ENCODE results near the gene FGF18.

The FGF18 gene

GRCh38 chr5:171462136-171462927 lies 42.9 kb downstream of the FGF18 start:
- H3K27ac ChIP-seq, result no peak overlapping the region
- no peak for TF ChIP-seq CTCF (conservative IDR thresholded peaks at IDR 0.05)

- H3K27ac ChIP-seq, result no peak overlapping the region
- TF ChIP-seq CTCF (conservative IDR thresholded peaks at IDR 0.05), result no peak
Observed at GRCh38 chr5:171462928-171463861, 43.7 kb downstream of the FGF18 start.

GRCh38 chr5:171463862-171464229 lies 44.4 kb downstream of the FGF18 start:
- TF ChIP-seq CTCF (conservative IDR thresholded peaks at IDR 0.05), result no peak
- H3K27ac ChIP-seq, result no peak overlapping the region

GRCh38 chr5:171464829-171465228 lies 45.4 kb downstream of the FGF18 start:
- TF ChIP-seq CTCF (conservative IDR thresholded peaks at IDR 0.05), result no peak
- no peak overlapping the region for H3K27ac ChIP-seq

- no peak overlapping the region for H3K27ac ChIP-seq
- TF ChIP-seq CTCF (conservative IDR thresholded peaks at IDR 0.05), result no peak
Observed at GRCh38 chr5:171467107-171467506, 47.7 kb downstream of the FGF18 start.

GRCh38 chr5:171469326-171469725 lies 49.9 kb downstream of the FGF18 start:
- TF ChIP-seq CTCF (conservative IDR thresholded peaks at IDR 0.05), result no peak
- H3K27ac ChIP-seq, result no peak overlapping the region

- no peak for TF ChIP-seq CTCF (conservative IDR thresholded peaks at IDR 0.05)
- no peak overlapping the region for H3K27ac ChIP-seq
Observed at GRCh38 chr5:171470420-171470819, 51.0 kb downstream of the FGF18 start.

Measured in VCaP (cell line).